K562 (cell line): ENCODE measurements around the gene MYO5C.

Experiments used
- CTCF ChIP-seq, 3 experiments: IDR thresholded peaks in 2 of 3; conservative IDR thresholded peaks in 1 of 3; 2 replicates each; pipeline ENCODE4 v1.5.1; 2011 to 2012; ENCODE audit warnings: low read length in 3 of 3, mild to moderate bottlenecking in 3 of 3, control low read depth in 2 of 3, improper control_type of control experiment in 1 of 3, inconsistent platforms in 1 of 3, low read depth in 1 of 3, mixed read lengths in 1 of 3, moderate library complexity in 1 of 3; ENCODE audit not compliant: insufficient read depth in 2 of 3
- HDAC6 ChIP-seq: IDR thresholded peaks from 2 replicates; pipeline ENCODE4 v1.6.1; 2012; ENCODE audit warnings: low read depth, mild to moderate bottlenecking, control low read depth, inconsistent platforms, low read length, moderate library complexity
- POLR2AphosphoS5 ChIP-seq: IDR thresholded peaks from 2 replicates; pipeline ENCODE4 v1.6.1; 2011; ENCODE audit warnings: mild to moderate bottlenecking, low read depth, low read length, moderate library complexity; ENCODE audit not compliant: control insufficient read depth, insufficient read depth
- RBM39 ChIP-seq: fragments of 200-400 bp; formaldehyde crosslinking; optimal IDR thresholded peaks from 2 replicates; pipeline ENCODE3; 2018; ENCODE audit warnings: low read depth, low read length
- YY1 ChIP-seq, 3 experiments: IDR thresholded peaks; 2 replicates each; pipeline ENCODE4 v1.6.1; 2011; ENCODE audit warnings: low read length in 2 of 3, mild to moderate bottlenecking in 2 of 3, moderate library complexity in 2 of 3, borderline replicate concordance in 1 of 3, control low read depth in 1 of 3, low read depth in 1 of 3; ENCODE audit not compliant: insufficient read depth in 3 of 3, insufficient replicate concordance in 2 of 3, control insufficient read depth in 1 of 3, insufficient read length in 1 of 3; ENCODE audit errors: extremely low read depth in 1 of 3
- ZBTB49 ChIP-seq: sonication (generic); formaldehyde crosslinking; IDR thresholded peaks from 2 replicates; pipeline ENCODE4 v1.8.0; 2022; ENCODE audit warnings: missing genetic modification reagents, mild to moderate bottlenecking, borderline replicate concordance
- ZBTB8A ChIP-seq: fragments of 450-650 bp; IDR thresholded peaks from 2 replicates; pipeline ENCODE4 v1.6.1; 2018; ENCODE audit warnings: mild to moderate bottlenecking, moderate library complexity; ENCODE audit not compliant: partially characterized antibody
- TF ChIP-seq, protein P1 (sequence below), 2 experiments: fragments of 450-650 bp; formaldehyde crosslinking in 1 of 2; IDR thresholded peaks; 2 replicates each; pipeline versions ENCODE4 v1.4.0 to v1.6.1; 2014 to 2020; ENCODE audit warnings: mild to moderate bottlenecking in 2 of 2, borderline replicate concordance in 1 of 2, low read depth in 1 of 2

DNA sequence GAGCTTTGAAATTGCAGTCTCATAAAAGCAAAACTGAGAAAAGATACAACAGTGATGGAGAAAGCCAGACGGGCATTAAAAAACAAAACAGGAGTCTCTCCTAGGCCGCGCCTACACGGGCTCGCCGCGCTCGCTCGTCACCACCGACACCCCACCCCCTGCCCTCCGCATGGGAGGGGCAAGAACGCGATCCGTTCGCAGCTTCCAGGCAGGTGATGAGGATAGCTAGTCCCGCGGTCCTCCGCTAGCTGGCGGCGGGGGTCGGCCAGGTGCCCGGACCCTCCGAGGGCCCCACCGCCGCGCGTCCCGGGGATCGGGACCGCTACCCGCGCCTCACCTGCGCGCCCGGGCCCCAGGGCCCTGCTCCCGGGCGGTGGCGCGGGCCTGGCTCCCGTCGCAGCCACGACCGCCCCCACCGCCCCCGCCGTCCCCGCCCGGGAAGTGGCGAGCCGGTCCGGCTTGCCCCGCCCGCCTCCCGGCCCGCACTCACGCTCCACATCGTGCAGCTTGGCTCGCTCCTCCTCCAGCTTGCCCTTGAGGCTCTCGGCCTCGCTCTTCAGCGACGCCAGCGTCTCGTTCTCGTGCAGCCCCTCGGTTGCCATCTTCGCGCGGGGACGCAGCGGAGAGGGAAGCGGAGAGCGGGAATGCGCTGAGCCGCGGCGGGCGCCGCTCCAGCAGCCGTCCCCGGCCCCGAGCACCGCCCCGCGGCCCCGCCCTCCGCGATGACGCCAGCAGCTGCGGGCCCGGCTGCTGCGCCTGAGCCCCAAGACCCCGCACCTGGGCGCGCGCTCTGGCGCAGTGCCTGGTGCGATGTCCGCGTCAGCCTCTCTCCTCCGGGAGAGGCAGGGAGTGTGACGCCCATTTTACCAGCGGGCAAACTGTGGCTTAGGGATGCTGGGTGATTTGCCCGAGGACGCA, 116.1 kb downstream of the MYO5C start:
- TF ChIP-seq, protein P1, sequence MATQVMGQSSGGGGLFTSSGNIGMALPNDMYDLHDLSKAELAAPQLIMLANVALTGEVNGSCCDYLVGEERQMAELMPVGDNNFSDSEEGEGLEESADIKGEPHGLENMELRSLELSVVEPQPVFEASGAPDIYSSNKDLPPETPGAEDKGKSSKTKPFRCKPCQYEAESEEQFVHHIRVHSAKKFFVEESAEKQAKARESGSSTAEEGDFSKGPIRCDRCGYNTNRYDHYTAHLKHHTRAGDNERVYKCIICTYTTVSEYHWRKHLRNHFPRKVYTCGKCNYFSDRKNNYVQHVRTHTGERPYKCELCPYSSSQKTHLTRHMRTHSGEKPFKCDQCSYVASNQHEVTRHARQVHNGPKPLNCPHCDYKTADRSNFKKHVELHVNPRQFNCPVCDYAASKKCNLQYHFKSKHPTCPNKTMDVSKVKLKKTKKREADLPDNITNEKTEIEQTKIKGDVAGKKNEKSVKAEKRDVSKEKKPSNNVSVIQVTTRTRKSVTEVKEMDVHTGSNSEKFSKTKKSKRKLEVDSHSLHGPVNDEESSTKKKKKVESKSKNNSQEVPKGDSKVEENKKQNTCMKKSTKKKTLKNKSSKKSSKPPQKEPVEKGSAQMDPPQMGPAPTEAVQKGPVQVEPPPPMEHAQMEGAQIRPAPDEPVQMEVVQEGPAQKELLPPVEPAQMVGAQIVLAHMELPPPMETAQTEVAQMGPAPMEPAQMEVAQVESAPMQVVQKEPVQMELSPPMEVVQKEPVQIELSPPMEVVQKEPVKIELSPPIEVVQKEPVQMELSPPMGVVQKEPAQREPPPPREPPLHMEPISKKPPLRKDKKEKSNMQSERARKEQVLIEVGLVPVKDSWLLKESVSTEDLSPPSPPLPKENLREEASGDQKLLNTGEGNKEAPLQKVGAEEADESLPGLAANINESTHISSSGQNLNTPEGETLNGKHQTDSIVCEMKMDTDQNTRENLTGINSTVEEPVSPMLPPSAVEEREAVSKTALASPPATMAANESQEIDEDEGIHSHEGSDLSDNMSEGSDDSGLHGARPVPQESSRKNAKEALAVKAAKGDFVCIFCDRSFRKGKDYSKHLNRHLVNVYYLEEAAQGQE (IDR thresholded peaks at IDR 0.05; ENCODE audit: borderline replicate concordance): no peak
- TF ChIP-seq, protein P1 (CRISPR knock-in tag; IDR thresholded peaks at IDR 0.05; ENCODE audit: low read depth): no peak
- TF ChIP-seq ZBTB49 (CRISPR knock-in tag) (no peak), HDAC6 (no peak), YY1 (IDR thresholded peaks at IDR 0.05; ENCODE audit: borderline replicate concordance in 1 of 3, control insufficient read depth in 1 of 3, extremely low read depth in 1 of 3, insufficient read depth in 3 of 3, insufficient read length in 1 of 3, insufficient replicate concordance in 2 of 3, low read depth in 1 of 3, low read length in 2 of 3) (no peak), ZBTB8A (no peak), RBM39 (no peak), CTCF (IDR thresholded peaks at IDR 0.05 in 2 of 3, conservative IDR thresholded peaks at IDR 0.05 in 1 of 3; ENCODE audit: insufficient read depth in 2 of 3, low read depth in 1 of 3, low read length in 3 of 3) (no peak), POLR2AphosphoS5 (no peak)
